A549 treated with GW870086 at 1 μM for 4 hours (cell line): Measurements from ENCODE around the gene TRIM15. TPM values are rescaled to one million over a fixed set of nuclear protein-coding genes. Genes with fewer than 3 reads are reported as not detected.

ENCODE experiments used
- total RNA-seq: library from RNA; stranded (reverse); fragments of 200-300 nt; extraction: Qiagen RNA extraction; gene quantifications from 5 replicates; pipeline ENCODE4 v1.2.3, GENCODE V29; 2022; ENCODE audit warnings: low read depth

Gene TRIM15
- not detected in 5 replicates for total RNA-seq

DNA sequence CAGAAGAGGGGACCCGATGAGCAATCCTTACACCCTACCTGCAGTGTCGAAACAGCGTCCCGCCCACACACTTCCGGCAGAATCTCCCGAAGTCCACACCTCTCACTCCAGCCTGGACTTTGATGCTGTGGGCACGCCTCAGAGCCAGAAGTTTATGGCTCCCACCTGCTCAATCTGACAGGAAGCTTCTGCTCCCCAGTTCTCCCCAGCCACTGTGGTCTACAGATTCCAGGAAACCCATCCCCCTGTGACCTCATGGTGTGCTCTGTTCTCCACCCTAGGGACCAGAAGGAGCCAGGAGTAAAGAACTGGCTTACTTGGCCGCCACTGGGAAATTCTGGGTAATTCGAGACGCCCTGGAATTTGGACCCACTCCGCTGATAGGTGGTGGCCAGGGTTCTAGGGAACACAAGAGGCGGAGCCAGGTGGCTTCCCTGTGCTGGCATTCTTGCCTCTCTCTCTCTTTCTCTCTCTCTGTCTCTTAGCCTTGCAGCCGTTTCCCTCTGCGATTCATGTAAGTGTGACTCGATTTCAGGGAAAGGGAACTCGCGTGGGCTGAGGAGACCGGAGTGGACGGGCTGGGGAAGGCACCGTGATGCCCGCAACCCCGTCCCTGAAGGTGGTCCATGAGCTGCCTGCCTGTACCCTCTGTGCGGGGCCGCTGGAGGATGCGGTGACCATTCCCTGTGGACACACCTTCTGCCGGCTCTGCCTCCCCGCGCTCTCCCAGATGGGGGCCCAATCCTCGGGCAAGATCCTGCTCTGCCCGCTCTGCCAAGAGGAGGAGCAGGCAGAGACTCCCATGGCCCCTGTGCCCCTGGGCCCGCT is at the start of gene TRIM15:
Gene TRIM15 (plus strand): TSS at position 457 of the 828 bp plus-strand sequence. CDS start 139 bp downstream, at position 596.

GRCh38 chr6:30135757-30136156 is 27.6 kb upstream of the TRIM15 start, which contains the start of gene TRIM40:
Gene TRIM40 (plus strand): TSS chr6:30136140. CDS start chr6:30137037, 897 bp downstream.

GRCh38 chr6:30160785-30161531 is 2.4 kb upstream of the TRIM15 start, which contains the start of gene TRIM10:
Gene TRIM10 (minus strand): TSS chr6:30161211. CDS start chr6:30160858, 353 bp downstream.

GRCh38 chr6:30212865-30213666 is 49.7 kb downstream of the TRIM15 start, which contains the start of gene TRIM26:
Gene TRIM26 (minus strand): TSS chr6:30213406. CDS start chr6:30199103, 14,303 bp downstream.

Other genes starting within 250 kb of the TRIM15 start
- gene HLA-A, start 221.0 kb upstream of the TRIM15 start, total RNA-seq, result 125 to 148 TPM (median 139 TPM) in 5 replicates
- gene POLR1H, start 102.3 kb upstream of the TRIM15 start, total RNA-seq, result 28.4 to 35.3 TPM (median 32.7 TPM) in 5 replicates
- gene PPP1R11, start 96.3 kb upstream of the TRIM15 start, total RNA-seq, result 38.7 to 42.0 TPM (median 39.5 TPM) in 5 replicates
- not detected in 5 replicates for gene RNF39, start 87.8 kb upstream of the TRIM15 start, total RNA-seq
- gene TRIM31, start 50.5 kb upstream of the TRIM15 start, total RNA-seq, result 0.33 to 1.4 TPM (median 0.83 TPM) in 5 replicates
- not detected in 5 replicates for gene TRIM40, start 27.4 kb upstream of the TRIM15 start, total RNA-seq
- not detected in 5 replicates for gene TRIM10, start 2.3 kb upstream of the TRIM15 start, total RNA-seq
- 26.9 to 28.8 TPM (median 28.0 TPM) in 5 replicates for gene TRIM26, start 49.9 kb downstream of the TRIM15 start, total RNA-seq
- gene TRIM39, start 163.4 kb downstream of the TRIM15 start, total RNA-seq, result 6.6 to 8.1 TPM (median 7.5 TPM) in 5 replicates
- 60.1 to 74.0 TPM (median 65.1 TPM) in 5 replicates for gene RPP21, start 181.6 kb downstream of the TRIM15 start, total RNA-seq